PC-3 (cell line): ENCODE measurements around the gene PFKFB2. TPM values are rescaled to one million over a fixed set of nuclear protein-coding genes. Genes with fewer than 3 reads are reported as not detected.

Experiments
- ATAC-seq: fragments of 200-7000 bp; cut with Tn5 transposase; 2 replicates; pipeline ENCODE4 v1.9.1; 2020; ENCODE audit warnings: mild to moderate bottlenecking, moderate library complexity
- BruUV-seq: library from RNA; stranded (reverse); fragments of 400-500 nt; replicated peaks from 2 replicates; lab custom pipeline; 2021; lab: Mats Ljungman, UMichigan
- CTCF ChIA-PET: fragments of 300-600 bp; sonication (Branson Sonifier 250); formaldehyde crosslinking; loops from one replicate; lab custom pipeline; 2022; ENCODE audit warnings: antibody characterized with exemption; lab: Charles Lee
- POLR2A ChIA-PET: fragments of 300-600 bp; sonication (Branson Sonifier 250); formaldehyde crosslinking; loops from one replicate; lab custom pipeline; 2022; ENCODE audit warnings: antibody characterized with exemption; ENCODE audit not compliant: unreplicated experiment; lab: Charles Lee
- DNase-seq: peaks from one replicate; pipeline ENCODE4 v3.0.0-alpha.2; 2015
- H2AFZ ChIP-seq: fragments of 300-600 bp; sonication (generic); 2 replicates; pipeline ENCODE4 v1.6.0; 2016; ENCODE audit warnings: antibody characterized with exemption, low read length
- H3F3A ChIP-seq: fragments of 300-600 bp; sonication (generic); one replicate; pipeline ENCODE4 v1.6.0; 2017; ENCODE audit warnings: antibody characterized with exemption, low read length, control low read depth, mild to moderate bottlenecking; ENCODE audit not compliant: unreplicated experiment
- H3K27ac ChIP-seq: fragments of 300-600 bp; sonication (generic); 2 replicates; pipeline ENCODE4 v1.5.1; 2016; ENCODE audit warnings: mild to moderate bottlenecking, low read length
- H3K27me3 ChIP-seq: fragments of 300-600 bp; sonication (generic); 2 replicates; pipeline ENCODE4 v1.6.1; 2016; ENCODE audit warnings: low read length, mixed read lengths
- H3K36me3 ChIP-seq: fragments of 300-600 bp; sonication (generic); 2 replicates; pipeline ENCODE4 v1.6.1; 2016; ENCODE audit warnings: low read depth, mixed run types, low read length, mixed read lengths
- H3K4me1 ChIP-seq: fragments of 300-600 bp; sonication (generic); 2 replicates; pipeline ENCODE4 v1.5.1; 2016; ENCODE audit warnings: low read length; ENCODE audit not compliant: insufficient read depth
- H3K4me2 ChIP-seq: fragments of 300-600 bp; sonication (generic); 2 replicates; pipeline ENCODE4 v1.6.0; 2016; ENCODE audit warnings: low read length
- H3K4me3 ChIP-seq: fragments of 300-600 bp; sonication (generic); 2 replicates; pipeline ENCODE4 v1.5.1; 2016; ENCODE audit warnings: mild to moderate bottlenecking, low read length, mixed read lengths
- H3K79me2 ChIP-seq: fragments of 300-600 bp; sonication (generic); 2 replicates; pipeline ENCODE4 v1.6.1; 2017; ENCODE audit warnings: low read length, mixed read lengths
- H3K9ac ChIP-seq: fragments of 300-600 bp; sonication (generic); 2 replicates; pipeline ENCODE4 v1.6.0; 2016; ENCODE audit warnings: mild to moderate bottlenecking, low read length
- H3K9me2 ChIP-seq: fragments of 300-600 bp; sonication (generic); replicated peaks from 2 replicates; pipeline ENCODE4 v1.6.1; 2016; ENCODE audit warnings: mixed run types, low read length, mixed read lengths
- H3K9me3 ChIP-seq: fragments of 300-600 bp; sonication (generic); 2 replicates; pipeline ENCODE4 v1.6.1; 2016; ENCODE audit warnings: low read length, mixed read lengths
- H4K20me1 ChIP-seq: fragments of 300-600 bp; sonication (generic); 2 replicates; pipeline ENCODE4 v1.6.1; 2016; ENCODE audit warnings: low read length, mixed read lengths
- CTCF ChIP-seq: fragments of 300-600 bp; sonication (generic); conservative IDR thresholded peaks from 2 replicates; pipeline ENCODE4 v1.5.1; 2017; ENCODE audit warnings: antibody characterized with exemption, low read depth, mild to moderate bottlenecking, low read length
- EZH2 ChIP-seq: fragments of 300-600 bp; sonication (generic); IDR thresholded peaks from one replicate; pipeline ENCODE4 v1.6.1; 2017; ENCODE audit warnings: antibody characterized with exemption, mild to moderate bottlenecking, low read length; ENCODE audit not compliant: unreplicated experiment
- EZH2phosphoT487 ChIP-seq: fragments of 300-600 bp; sonication (generic); IDR thresholded peaks from 2 replicates; pipeline ENCODE4 v1.6.1; 2018; ENCODE audit warnings: mild to moderate bottlenecking, antibody characterized with exemption, low read length, borderline replicate concordance
- intact Hi-C: fragments of 100-400 bp; cut with micrococcal nuclease; formaldehyde crosslinking; loops from 2 replicates; pipeline ENCODE4 v1.9.0; 2023
- total RNA-seq: library from RNA; depleted of rRNA; stranded (reverse); fragments of >200 nt; gene quantifications from 2 replicates; pipeline ENCODE4 v1.2.3, GENCODE V29; 2014

PFKFB2 gene
- total RNA-seq, 1 experiment from 2014 or later = 48.6 TPM

- H2AFZ ChIP-seq = no peak overlapping the region
- intact Hi-C loops = no loop called here
- no peak for TF ChIP-seq CTCF
- no peak for TF ChIP-seq EZH2phosphoT487
- TF ChIP-seq EZH2 = no peak
- H3F3A ChIP-seq = peaks cover 6% of the 10 kb centered on the region
- H3K4me1 ChIP-seq = peaks cover 16% of the 10 kb centered on the region
- ATAC-seq (no peak), DNase-seq (no peak)
- no peaks in the 10 kb centered on the region for H4K20me1 ChIP-seq
- H3K27ac ChIP-seq = no peak overlapping the region
- no peaks in the 10 kb centered on the region for H3K9me3 ChIP-seq
- H3K9me2 ChIP-seq = no peaks in the 10 kb centered on the region
- H3K9ac ChIP-seq = no peak overlapping the region
- H3K4me2 ChIP-seq = no peak overlapping the region
- no peaks in the 10 kb centered on the region for H3K79me2 ChIP-seq
- BruUV-seq = no TSS peak
- H3K4me3 ChIP-seq = no peak overlapping the region
- H3K36me3 ChIP-seq = peaks cover 75% of the 10 kb centered on the region
- CTCF ChIA-PET = no interaction called here
- no peaks in the 10 kb centered on the region for H3K27me3 ChIP-seq
- POLR2A ChIA-PET = no interaction called here
These were observed 17.7 kb downstream of the PFKFB2 start for GRCh38 chr1:207070811-207071210.

GRCh38 chr1:207071426-207071825 is 18.4 kb downstream of the PFKFB2 start:
- Histone ChIP-seq H3K4me3 (no peak overlapping the region), H3K36me3 (peaks cover 73% of the 10 kb centered on the region), H3K9me3 (no peaks in the 10 kb centered on the region), H3K4me2 (no peak overlapping the region), H3K79me2 (no peaks in the 10 kb centered on the region), H3K27ac (no peak overlapping the region), H3F3A (peaks cover 6% of the 10 kb centered on the region), H3K9me2 (no peaks in the 10 kb centered on the region), H3K9ac (no peak overlapping the region), H3K4me1 (peaks cover 16% of the 10 kb centered on the region), H4K20me1 (no peaks in the 10 kb centered on the region), H2AFZ (no peak overlapping the region), H3K27me3 (no peaks in the 10 kb centered on the region)
- ChIA-PET POLR2A (no interaction called here), CTCF (no interaction called here)
- ATAC-seq (no peak), DNase-seq (no peak)
- intact Hi-C loops = no loop called here
- BruUV-seq = no TSS peak
- no peak for TF ChIP-seq CTCF
- TF ChIP-seq EZH2phosphoT487 = no peak
- no peak for TF ChIP-seq EZH2

- Histone ChIP-seq H3K79me2 (no peaks in the 10 kb centered on the region), H3K9ac (no peak overlapping the region), H2AFZ (no peak overlapping the region), H3F3A (peaks cover 6% of the 10 kb centered on the region), H3K27ac (no peak overlapping the region), H3K27me3 (no peaks in the 10 kb centered on the region), H3K4me2 (no peak overlapping the region), H3K36me3 (peaks cover 68% of the 10 kb centered on the region), H3K9me3 (no peaks in the 10 kb centered on the region), H3K9me2 (no peaks in the 10 kb centered on the region), H4K20me1 (no peaks in the 10 kb centered on the region), H3K4me1 (peaks cover 16% of the 10 kb centered on the region), H3K4me3 (no peak overlapping the region)
- TF ChIP-seq EZH2 = no peak
- no peak for TF ChIP-seq CTCF
- TF ChIP-seq EZH2phosphoT487 = no peak
- intact Hi-C loops = no loop called here
- ATAC-seq (no peak), DNase-seq (no peak)
- no TSS peak for BruUV-seq
- ChIA-PET POLR2A (no interaction called here), CTCF (no interaction called here)
These were observed 19.2 kb downstream of the PFKFB2 start for GRCh38 chr1:207072233-207072632.
